HG02759 (cell line): ENCODE data around the gene CDK5.
"Not testable (repeated sequence)": the region's sequence is repeated elsewhere in the genome, so short reads cannot be mapped to it uniquely, and the experiment has no call there.

ENCODE experiments used
- ATAC-seq: cut with Tn5 transposase; IDR thresholded peaks from one replicate; pipeline ENCODE4 v1.9.1; 2021; ENCODE audit warnings: mild to moderate bottlenecking, moderate library complexity; ENCODE audit not compliant: unreplicated experiment

Gene CDK5

DNA sequence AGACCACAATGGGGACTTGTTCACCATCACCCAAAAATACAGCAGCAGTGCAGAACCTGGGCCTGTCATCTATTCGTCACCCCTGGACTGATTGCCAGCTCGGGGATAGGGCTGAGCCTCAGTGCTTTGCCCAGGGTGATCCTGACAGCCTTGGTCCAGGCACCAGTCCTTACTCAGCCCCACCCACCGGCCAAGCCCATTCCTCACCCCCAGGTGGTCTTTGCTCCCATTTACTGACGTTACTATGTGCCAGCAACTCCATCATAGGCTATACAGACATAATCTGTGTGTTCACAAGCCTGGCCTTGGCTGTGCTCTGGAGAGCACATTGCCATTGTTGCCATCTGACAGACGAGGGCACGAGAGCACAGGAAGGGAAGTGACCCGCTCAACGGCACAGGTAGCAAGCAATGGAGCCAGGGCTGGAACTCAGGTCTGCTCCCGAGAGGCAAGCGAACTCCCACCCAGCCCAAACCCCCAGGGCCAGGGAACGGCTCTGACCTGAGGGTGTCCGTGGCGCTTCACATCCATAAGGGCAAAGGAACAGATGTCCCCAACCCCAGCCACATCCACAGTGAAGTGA is 40.2 kb downstream of the CDK5 start:
- no peak for ATAC-seq

DNA sequence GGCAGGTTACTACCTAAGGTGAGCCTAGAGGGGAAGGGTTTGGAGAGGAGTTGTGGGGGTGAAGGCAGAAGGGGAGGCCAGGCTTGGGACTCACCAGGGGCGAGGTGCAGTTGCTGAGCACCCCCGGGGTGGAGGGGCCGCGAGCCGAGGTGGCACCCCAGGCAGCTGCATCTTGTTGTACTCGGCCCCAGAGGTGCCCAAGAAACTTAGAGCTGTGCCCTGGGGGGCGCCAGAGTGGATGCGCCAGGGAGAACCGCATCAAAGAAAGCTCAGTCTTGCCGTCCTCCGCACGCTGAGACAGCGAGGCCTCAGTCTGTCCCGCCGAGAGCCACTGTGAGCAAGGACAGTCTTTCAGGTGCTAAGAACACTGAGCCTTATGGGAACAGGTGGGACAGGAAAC is 40.8 kb downstream of the CDK5 start:
- no peak for ATAC-seq

DNA sequence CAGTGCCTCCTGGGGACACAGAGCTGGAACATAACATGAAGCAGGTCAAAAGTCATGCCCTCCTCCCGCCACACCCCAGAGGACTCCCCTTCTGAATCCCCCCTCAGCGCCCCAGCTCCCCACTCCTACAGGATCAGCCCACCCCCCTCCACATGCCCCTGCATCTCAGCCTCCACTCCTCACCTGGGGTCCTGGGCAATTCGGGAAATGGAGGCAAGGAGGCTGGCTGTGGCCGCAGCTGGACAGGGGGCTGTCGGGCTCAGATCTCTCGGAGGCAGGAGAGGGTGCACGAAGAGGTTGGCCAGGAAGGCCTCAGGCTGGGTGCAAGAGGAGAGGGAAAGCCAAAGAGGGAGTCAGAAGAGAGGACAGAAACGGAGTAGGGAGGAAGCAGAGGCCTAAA is 41.2 kb downstream of the CDK5 start:
- ATAC-seq: no peak

DNA sequence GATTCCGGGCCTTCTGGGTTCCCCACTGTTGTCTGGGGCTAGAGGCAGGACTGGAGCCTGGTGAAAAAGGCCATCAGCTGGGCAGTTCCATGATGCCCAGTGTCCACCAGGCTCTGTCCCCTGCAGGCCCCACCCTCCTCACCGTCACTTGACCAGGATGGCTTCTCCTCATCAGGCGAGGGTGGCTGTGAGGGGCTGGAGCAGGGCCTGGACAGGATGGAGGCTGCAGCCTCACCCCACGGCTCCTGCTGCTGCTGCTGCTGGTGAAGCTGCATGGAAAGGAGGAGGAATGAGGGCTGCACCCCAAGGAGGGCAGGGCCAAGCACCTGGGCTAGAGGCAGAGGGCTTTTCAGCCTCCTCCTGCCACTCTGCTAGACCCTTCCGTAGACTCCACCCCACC is 41.7 kb downstream of the CDK5 start:
- no peak for ATAC-seq

DNA sequence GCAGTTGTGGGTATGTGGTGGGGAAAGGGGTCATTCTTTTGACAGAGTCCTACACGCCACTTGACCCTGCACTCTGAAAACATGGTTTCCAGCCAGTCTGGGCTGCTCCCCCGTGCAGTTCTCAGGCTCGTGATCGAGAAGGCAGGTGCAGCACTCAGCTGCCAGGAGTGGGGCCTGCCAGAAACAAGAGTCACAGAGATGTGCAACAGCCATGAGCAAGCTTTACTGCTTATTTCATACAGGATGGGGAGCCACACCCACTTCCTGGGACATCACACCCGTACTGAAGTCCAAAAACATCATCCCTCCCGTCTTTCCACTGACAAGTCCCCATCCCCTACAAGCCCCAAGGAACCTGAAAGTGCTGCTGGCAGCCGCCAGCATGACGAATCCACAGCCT is 42.7 kb downstream of the CDK5 start:
- no peak for ATAC-seq

DNA sequence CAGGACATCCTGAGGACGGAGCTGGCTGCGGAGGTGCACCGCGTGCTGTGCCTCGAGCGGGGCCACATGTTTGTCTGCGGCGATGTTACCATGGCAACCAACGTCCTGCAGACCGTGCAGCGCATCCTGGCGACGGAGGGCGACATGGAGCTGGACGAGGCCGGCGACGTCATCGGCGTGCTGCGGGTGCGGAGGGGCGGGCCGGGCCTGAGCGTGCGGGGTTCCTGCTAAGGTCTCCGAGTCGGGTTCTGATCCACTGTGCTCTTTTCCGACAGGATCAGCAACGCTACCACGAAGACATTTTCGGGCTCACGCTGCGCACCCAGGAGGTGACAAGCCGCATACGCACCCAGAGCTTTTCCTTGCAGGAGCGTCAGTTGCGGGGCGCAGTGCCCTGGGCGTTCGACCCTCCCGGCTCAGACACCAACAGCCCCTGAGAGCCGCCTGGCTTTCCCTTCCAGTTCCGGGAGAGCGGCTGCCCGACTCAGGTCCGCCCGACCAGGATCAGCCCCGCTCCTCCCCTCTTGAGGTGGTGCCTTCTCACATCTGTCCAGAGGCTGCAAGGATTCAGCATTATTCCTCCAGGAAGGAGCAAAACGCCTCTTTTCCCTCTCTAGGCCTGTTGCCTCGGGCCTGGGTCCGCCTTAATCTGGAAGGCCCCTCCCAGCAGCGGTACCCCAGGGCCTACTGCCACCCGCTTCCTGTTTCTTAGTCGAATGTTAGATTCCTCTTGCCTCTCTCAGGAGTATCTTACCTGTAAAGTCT is 43.8 kb downstream of the CDK5 start:
- ATAC-seq: peak; percentile 42

DNA sequence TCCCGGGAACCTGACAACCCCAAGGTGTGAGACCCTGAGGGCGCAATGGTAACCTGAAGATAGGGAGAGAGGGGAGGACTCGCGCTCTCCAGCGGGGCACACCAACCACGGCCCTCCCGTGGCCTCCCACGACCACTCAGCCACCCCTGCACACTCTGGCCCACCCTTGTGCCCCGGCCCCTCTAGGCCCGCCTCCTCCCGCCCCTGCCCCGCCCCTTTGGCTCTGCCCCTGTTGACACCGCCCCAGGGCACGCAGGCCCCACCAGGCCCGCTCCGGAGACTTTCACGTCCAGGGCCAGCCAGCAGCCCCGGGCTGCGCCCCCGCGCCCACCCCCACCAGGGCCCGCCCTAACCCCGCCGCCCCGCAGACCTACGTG is 44.4 kb downstream of the CDK5 start:
- no peak for ATAC-seq

DNA sequence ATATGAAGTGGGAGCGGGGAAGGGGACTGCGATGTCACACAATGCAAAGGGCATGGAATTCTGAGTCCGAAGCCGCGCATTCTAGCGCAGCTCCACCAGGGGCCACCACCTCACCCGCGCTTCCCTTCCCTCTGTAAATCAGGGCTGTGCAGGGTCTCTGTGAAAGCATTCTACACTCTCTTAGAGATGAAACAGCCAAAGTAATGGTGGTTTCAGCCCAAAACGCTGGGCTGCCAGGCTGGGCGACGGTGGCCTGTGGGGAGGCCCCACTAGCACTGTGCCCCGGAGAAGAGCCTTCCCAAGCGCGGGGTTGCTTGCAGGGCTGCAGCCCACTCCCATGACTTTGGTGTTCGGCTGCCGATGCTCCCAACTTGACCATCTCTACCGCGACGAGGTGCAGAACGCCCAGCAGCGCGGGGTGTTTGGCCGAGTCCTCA is 44.8 kb downstream of the CDK5 start:
- no peak for ATAC-seq

DNA sequence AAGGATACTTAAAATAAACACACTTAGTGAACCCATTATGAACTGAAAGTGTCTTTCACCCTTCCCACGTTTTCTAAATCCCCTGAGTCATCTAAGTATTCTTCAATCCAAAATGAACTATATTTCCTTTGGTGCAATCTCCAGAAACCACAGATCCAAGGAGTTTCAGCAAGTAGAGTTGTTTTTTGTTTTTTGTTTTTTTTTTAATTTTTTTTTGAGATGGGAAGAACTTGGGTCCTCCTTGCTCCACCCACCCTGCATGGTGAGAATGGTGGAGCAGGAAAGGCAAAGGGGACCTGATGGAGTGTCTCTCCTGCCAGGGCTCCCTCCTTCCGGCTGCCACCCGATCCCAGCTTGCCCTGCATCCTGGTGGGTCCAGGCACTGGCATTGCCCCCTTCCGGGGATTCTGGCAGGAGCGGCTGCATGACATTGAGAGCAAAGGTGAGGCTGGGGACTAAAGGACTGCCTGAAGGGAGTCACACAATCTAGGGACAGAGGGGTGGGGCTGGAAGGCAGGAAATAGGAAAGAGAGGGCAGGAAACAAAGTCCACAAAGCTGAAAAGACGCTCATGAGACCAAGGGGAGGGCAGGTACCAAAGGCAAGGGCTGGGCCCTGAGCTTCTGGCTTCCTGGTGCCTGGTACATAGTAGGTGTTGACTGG is 45.5 kb downstream of the CDK5 start:
- no peak for ATAC-seq

DNA sequence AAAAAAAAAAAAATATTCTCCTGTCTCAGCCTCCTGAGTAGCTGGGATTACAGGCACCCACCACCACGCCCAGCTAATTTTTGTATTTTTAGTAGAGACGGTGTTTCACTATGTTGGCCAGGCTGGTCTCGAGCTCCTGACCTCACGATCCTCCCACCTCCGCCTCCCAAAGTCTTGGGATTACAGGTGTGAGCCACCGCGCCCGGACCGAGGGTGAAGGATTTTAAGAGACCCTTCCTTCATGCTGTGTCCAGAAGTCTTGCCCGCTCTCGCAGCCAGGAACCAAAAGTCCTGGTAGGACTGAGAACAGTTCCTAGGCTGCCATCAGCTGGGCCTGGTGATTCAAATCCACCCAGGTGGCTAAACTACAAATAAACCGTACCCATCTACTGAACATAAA is 46.1 kb downstream of the CDK5 start:
- ATAC-seq: not testable (repeated sequence)

DNA sequence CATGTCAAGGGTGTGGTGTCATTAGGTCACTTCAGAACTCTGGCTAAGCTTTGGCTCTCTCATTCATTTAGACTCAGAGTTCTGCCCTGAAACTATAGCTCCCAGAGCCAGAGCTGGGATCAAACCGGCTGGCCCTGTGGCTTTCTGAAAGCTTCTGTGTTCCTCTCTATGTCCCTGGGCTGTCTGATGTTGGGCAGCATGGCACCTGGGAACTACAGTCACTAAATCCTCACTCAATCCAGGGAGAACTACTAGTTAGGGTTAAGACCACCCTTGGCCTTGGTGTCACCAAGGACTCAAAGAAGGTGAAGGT is 46.6 kb downstream of the CDK5 start:
- no peak for ATAC-seq

DNA sequence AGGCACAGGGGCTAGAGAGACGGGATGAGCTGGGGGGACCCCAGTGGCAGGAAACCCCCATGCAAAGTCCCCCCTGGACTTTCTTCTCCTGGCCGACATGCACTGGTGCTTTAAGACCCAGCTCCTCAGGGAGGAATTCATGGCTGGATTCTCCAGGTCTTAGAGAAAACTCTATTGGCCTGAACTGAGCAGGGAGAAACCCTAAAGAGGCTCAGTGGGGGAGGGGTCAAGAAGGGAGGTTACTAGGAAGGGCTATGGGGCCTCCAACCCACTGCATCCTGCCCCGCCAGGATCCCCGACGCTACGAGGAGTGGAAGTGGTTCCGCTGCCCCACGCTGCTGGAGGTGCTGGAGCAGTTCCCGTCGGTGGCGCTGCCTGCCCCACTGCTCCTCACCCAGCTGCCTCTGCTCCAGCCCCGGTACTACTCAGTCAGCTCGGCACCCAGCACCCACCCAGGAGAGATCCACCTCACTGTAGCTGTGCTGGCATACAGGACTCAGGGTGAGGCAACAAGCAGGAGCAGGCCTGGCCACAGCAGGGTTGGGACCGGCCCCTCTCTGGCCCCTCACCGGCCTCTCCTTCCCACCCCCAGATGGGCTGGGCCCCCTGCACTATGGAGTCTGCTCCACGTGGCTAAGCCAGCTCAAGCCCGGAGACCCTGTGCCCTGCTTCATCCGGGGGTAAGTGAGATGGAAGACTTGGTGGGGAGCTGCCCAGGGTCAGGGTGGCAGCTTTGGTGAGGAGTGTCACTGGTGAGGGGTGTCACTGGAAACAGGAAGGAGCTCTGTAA is 47.2 kb downstream of the CDK5 start:
- ATAC-seq: no peak

DNA sequence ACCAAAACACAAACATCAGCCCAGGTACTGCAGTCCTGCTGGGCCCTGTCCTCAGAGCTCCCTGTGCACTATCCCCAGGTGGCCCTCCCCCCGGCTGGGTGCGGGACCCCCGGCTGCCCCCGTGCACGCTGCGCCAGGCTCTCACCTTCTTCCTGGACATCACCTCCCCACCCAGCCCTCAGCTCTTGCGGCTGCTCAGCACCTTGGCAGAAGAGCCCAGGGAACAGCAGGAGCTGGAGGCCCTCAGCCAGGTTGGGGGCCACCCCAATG is 47.7 kb downstream of the CDK5 start:
- no peak for ATAC-seq

DNA sequence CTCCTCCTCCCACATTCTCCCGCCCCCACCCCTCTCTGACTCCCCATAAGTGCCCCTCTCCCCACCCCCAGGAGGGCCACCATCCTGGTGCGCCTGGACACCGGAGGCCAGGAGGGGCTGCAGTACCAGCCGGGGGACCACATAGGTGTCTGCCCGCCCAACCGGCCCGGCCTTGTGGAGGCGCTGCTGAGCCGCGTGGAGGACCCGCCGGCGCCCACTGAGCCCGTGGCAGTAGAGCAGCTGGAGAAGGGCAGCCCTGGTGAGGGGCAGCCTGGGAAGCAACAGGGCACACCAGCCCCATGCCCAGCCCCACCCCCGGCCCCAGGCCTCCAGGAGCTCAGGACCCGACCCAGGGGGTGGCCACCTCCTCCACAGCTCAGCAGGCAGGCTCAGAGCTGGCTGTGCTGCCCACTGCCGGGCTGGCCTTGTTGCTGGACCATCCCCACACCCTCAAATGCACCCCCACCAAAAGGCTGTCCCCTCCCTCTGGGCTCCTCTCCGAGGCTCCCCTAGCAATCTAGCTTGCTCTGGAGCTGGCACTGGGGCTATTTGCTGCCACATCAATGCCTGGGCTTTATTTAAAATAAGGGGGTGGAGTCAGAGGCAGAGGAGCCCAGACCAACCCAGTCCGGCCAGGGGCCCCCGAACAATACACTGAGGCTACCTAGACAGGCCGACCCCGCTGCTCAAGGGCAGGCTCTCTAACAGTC is 48.2 kb downstream of the CDK5 start:
- ATAC-seq: no peak

DNA sequence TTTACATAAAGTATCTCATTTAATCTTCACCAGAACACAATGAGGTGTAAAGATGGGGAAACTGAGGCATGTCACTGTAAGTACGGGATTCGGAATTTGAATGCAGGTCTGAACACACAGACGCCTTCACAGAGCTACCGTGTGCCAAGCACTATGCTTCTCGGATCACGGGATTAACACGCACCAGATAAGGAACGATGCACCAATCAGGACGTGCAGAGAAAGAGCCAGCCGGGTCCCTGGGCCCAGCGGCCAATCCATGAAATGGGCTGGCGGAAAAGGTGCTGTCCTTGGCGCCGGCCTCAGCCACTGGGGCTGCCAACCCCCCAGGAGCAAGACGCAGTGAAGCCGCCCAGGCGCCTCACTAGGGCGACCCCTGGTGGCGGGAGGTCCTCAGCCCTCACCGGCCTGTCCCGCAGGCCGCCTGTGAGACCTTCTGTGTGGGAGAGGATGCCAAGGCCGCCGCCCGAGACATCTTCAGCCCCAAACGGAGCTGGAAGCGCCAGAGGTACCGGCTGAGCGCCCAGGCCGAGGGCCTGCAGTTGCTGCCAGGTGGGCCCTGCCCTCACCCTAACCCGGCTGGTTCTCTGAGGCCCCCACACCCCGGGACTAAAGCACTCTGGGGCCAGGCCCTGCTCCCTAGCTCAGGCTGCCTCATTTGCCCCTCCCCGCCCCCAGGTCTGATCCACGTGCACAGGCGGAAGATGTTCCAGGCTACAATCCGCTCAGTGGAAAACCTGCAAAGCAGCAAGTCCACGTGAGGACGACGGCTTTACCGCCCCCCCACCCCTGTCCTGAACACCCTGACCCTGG is 49.0 kb downstream of the CDK5 start:
- peak; percentile 81 for ATAC-seq

DNA sequence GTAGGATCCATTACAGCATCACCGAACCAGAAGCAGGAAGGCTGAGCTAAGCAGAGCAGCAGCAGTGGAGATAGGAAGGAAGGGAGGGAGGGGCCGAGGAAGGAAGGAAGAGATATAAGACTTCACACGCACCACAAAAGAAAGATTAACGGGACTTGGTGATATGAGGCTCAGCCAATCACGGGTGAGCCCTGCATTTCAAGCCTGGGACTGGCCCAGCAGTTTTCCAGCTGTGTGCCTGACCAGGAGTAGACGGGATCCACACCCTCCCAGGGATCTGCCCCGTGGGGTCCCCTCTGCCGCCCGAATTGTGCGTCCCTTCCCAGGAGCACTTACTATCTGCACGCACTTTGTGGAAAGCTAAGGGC is 49.6 kb downstream of the CDK5 start:
- ATAC-seq: no peak

DNA sequence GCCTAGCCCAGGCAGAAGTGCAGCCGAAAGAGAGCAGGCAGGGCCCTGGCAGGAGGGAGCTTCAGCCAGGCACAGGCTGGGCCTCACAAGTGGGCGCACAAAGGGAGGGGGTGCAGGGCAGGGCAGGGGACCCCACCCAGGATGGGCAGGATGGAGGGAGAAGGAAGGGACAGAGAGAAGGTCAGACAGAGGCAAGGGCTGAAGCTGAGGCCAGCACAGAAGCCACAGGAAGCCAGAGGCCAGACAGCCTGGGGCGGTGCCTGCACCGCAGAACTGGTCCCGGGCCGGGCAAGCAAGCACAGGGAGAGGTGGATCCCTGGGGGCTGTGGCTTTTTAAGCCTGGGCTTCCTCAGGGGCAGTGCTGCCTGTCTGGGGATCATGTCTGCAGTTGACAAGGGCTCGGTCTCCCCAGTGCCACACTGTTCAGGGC is 50.2 kb downstream of the CDK5 start:
- ATAC-seq: no peak

DNA sequence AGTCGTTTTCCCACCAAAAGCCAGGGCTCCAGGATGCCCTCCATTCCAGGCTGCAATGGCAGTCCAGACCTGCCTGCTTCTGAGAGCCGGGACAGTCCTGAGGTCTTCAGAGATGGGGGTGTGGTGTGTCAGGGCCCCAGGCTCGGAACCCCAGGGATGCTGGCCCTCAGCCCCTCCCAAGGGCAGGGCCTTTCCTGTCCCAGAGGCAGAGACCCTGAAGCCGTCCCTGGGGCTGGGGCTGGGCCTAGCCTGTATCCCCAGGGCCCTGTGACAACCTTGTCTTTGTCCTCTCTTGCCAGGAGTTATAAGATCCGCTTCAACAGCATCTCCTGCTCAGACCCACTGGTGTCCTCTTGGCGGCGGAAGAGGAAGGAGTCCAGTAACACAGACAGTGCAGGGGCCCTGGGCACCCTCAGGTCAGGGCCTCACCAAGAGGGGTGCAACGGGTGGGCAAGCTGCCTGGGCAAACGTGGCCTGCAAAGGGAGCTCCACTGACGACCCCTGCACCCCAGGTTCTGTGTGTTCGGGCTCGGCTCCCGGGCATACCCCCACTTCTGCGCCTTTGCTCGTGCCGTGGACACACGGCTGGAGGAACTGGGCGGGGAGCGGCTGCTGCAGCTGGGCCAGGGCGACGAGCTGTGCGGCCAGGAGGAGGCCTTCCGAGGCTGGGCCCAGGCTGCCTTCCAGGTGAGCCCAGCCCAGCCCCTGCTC is 51.0 kb downstream of the CDK5 start:
- no peak for ATAC-seq

DNA sequence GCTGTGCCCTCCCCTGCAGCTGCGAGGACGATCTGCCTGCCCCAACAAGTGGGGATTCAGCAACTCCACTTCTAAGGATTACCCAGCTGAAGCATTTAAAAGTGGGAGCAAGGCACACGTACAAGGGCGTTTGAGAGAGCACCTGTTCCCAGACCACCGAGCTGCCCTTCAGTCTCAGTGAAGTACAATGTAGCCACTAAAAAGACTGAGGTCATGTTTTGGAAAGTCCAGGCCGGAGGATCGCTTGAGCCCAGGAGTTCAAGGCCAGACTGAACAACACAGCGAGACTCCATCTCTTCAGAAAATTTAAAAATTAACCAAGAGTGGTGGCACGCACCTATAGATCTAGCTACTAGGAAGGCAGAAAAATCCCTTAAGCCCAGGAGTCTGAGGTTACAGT is 52.1 kb downstream of the CDK5 start:
- ATAC-seq: no peak
